NCI-H1930 (cell line): ENCODE data around the gene GAGE12F.
"Not testable (repeated sequence)": the region's sequence is repeated elsewhere in the genome, so short reads cannot be mapped to it uniquely, and the experiment has no call there.

Source experiments
- DNase-seq, 2 experiments: peaks; one replicate each; lab custom pipeline; 2025; lab: John Stamatoyannopoulos, UW

Gene GAGE12F

GRCh38 chrX:49560542-49560941 is at the start of gene GAGE12F:
Gene GAGE12F (plus strand): TSS chrX:49560842. CDS start chrX:49561997, 1,155 bp downstream.
- not testable (repeated sequence) for DNase-seq

GRCh38 chrX:49531877-49532276 is 28.8 kb upstream of the GAGE12F start, which contains the start of gene GAGE12C:
Gene GAGE12C (plus strand): TSS chrX:49532177. CDS start chrX:49533332, 1,155 bp downstream.
- not testable (repeated sequence) for DNase-seq

GRCh38 chrX:49541433-49541832 is 19.2 kb upstream of the GAGE12F start, which contains the start of gene GAGE12D:
Gene GAGE12D (plus strand): TSS chrX:49541733. CDS start chrX:49542888, 1,155 bp downstream.
- not testable (repeated sequence) for DNase-seq

GRCh38 chrX:49550989-49551388 is 9.7 kb upstream of the GAGE12F start, which contains the start of gene GAGE12E:
Gene GAGE12E (plus strand): TSS chrX:49551289. CDS start chrX:49552444, 1,155 bp downstream.
- not testable (repeated sequence) for DNase-seq

- not testable (repeated sequence) for DNase-seq
Measured at GRCh38 chrX:49568728-49569127, 8.1 kb downstream of the GAGE12F start.

- DNase-seq, result not testable (repeated sequence)
Measured at GRCh38 chrX:49569152-49569551, 8.5 kb downstream of the GAGE12F start.

- DNase-seq, result not testable (repeated sequence)
Measured at GRCh38 chrX:49570100-49570499, 9.5 kb downstream of the GAGE12F start, which contains the start of gene GAGE12G. Gene GAGE12G (plus strand): TSS chrX:49570400. CDS start chrX:49571555, 1,155 bp downstream.

GRCh38 chrX:49579649-49580048 is 19.0 kb downstream of the GAGE12F start, which contains the start of gene GAGE12H:
Gene GAGE12H (plus strand): TSS chrX:49579949. CDS start chrX:49581104, 1,155 bp downstream.
- DNase-seq, result not testable (repeated sequence)

GRCh38 chrX:49589196-49589595 is 28.6 kb downstream of the GAGE12F start, which contains the start of gene GAGE2A:
Gene GAGE2A (plus strand): TSS chrX:49589496. CDS start chrX:49590651, 1,155 bp downstream.
- not testable (repeated sequence) for DNase-seq

- not testable (repeated sequence) for DNase-seq
Measured at GRCh38 chrX:49589769-49590478, 29.3 kb downstream of the GAGE12F start.

- DNase-seq, result not testable (repeated sequence)
Measured at GRCh38 chrX:49590488-49590887, 29.8 kb downstream of the GAGE12F start.

- not testable (repeated sequence) for DNase-seq
Measured at GRCh38 chrX:49598720-49599119, 38.1 kb downstream of the GAGE12F start, which contains the start of gene GAGE1. Gene GAGE1 (plus strand): TSS chrX:49599020. CDS start chrX:49600175, 1,155 bp downstream.

- no peak for DNase-seq
Measured at GRCh38 chrX:49610718-49611310, 50.2 kb downstream of the GAGE12F start.
